T-helper 2 cell treated with Interferon-gamma antibody and Interleukin-4, amounts not matched to agents 5 μg/mL and 100 μg/mL, for 36 hours (primary cell): ENCODE results near the gene VTI1A.
"Not testable (repeated sequence)": the region's sequence is repeated elsewhere in the genome, so short reads cannot be mapped to it uniquely, and the experiment has no call there.

Experiments used
- DNase-seq: peaks from one replicate; pipeline ENCODE4 v3.0.0; 2021; ENCODE audit warnings: low spot score
- H3K27ac Mint-ChIP-seq: one replicate; pipeline ENCODE4 v1.8.0; 2021; ENCODE audit warnings: mild to moderate bottlenecking, mixed read lengths
- H3K27me3 Mint-ChIP-seq: one replicate; pipeline ENCODE4 v1.8.0; 2021; ENCODE audit warnings: low read depth, mixed read lengths
- H3K36me3 Mint-ChIP-seq: one replicate; pipeline ENCODE4 v1.8.0; 2021; ENCODE audit warnings: low read depth, mixed read lengths
- H3K4me1 Mint-ChIP-seq: one replicate; pipeline ENCODE4 v1.8.0; 2021; ENCODE audit warnings: low read depth, mixed read lengths
- H3K4me3 Mint-ChIP-seq: one replicate; pipeline ENCODE4 v1.8.0; 2022; ENCODE audit warnings: mild to moderate bottlenecking, moderate library complexity, mixed read lengths
- H3K9me3 Mint-ChIP-seq: one replicate; pipeline ENCODE4 v1.8.0; 2021; ENCODE audit warnings: mixed read lengths

The VTI1A gene

GRCh38 chr10:112851181-112851580, 404.2 kb downstream of the VTI1A start:
- H3K36me3 Mint-ChIP-seq = no peaks in the 10 kb centered on the region
- DNase-seq = no peak
- H3K27me3 Mint-ChIP-seq = no peaks in the 10 kb centered on the region
- H3K9me3 Mint-ChIP-seq = peaks cover 22% of the 10 kb centered on the region
- H3K4me1 Mint-ChIP-seq = no peaks in the 10 kb centered on the region
- no peak overlapping the region for H3K4me3 Mint-ChIP-seq
- no peak overlapping the region for H3K27ac Mint-ChIP-seq

GRCh38 chr10:112851588-112852211, 404.7 kb downstream of the VTI1A start:
- Mint-ChIP-seq H3K4me3 (no peak overlapping the region), H3K27me3 (no peaks in the 10 kb centered on the region), H3K36me3 (no peaks in the 10 kb centered on the region), H3K4me1 (no peaks in the 10 kb centered on the region), H3K9me3 (peaks cover 21% of the 10 kb centered on the region), H3K27ac (no peak overlapping the region)
- no peak for DNase-seq

GRCh38 chr10:112852306-112852705, 405.3 kb downstream of the VTI1A start:
- Mint-ChIP-seq H3K4me3 (no peak overlapping the region), H3K4me1 (no peaks in the 10 kb centered on the region)
- DNase-seq = no peak

DNA sequence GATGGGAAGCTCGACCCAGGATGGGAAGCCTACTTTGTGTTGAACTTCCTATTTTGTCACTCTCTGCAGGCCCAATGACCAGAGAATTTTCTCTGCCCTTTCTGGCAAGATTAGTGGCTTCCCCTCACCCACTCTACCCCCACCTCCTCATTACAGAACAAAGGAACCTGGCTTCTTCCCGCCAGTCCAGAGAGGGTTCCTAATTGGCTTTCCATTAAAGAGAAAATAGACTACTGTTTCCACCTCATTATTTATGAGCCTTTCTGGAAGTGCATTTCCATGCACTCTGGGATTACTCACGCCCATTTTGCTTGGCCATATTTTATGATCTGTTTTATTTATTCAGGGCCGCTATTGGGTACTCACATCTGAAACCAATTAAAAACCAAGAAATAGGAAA, 408.1 kb downstream of the VTI1A start:
- Mint-ChIP-seq H3K27ac (no peak overlapping the region), H3K4me3 (no peak overlapping the region), H3K4me1 (no peaks in the 10 kb centered on the region), H3K36me3 (no peaks in the 10 kb centered on the region), H3K27me3 (no peaks in the 10 kb centered on the region), H3K9me3 (peaks cover 4% of the 10 kb centered on the region)
- no peak for DNase-seq

More at GRCh38 chr10:112852306-112852705, 405.3 kb downstream of the VTI1A start:
- Mint-ChIP-seq H3K27ac (no peak overlapping the region), H3K9me3 (peaks cover 17% of the 10 kb centered on the region), H3K36me3 (no peaks in the 10 kb centered on the region), H3K27me3 (no peaks in the 10 kb centered on the region)

- Mint-ChIP-seq H3K27ac (no peak overlapping the region), H3K4me1 (no peaks in the 10 kb centered on the region), H3K4me3 (no peak overlapping the region)
Measured at GRCh38 chr10:112857493-112857892, 410.5 kb downstream of the VTI1A start.

GRCh38 chr10:112858986-112859651, 412.1 kb downstream of the VTI1A start:
- H3K36me3 Mint-ChIP-seq = no peaks in the 10 kb centered on the region
- no peaks in the 10 kb centered on the region for H3K27me3 Mint-ChIP-seq
- DNase-seq = no peak
- H3K27ac Mint-ChIP-seq = no peak overlapping the region
- no peak overlapping the region for H3K4me3 Mint-ChIP-seq
- H3K4me1 Mint-ChIP-seq = no peaks in the 10 kb centered on the region
- peaks cover 4% of the 10 kb centered on the region for H3K9me3 Mint-ChIP-seq

More at GRCh38 chr10:112857493-112857892, 410.5 kb downstream of the VTI1A start:
- Mint-ChIP-seq H3K9me3 (peaks cover 4% of the 10 kb centered on the region), H3K27me3 (no peaks in the 10 kb centered on the region), H3K36me3 (no peaks in the 10 kb centered on the region)
- DNase-seq = no peak

DNA sequence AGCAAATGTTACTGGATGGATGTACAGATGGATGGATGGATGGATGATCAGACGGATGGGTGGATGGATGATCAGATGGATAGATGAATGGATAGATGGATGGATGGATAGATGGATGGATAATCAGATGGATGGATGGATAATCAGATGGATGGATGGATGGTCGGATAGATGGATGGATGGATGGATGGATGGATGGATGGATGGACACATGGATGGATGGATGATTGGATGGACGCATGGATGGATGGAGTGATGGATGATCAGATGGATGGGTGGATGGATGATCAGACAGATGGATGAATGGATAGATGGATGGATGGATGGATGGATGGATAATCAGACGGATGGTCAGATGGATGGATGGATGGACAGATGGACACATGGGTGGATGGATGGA, 412.8 kb downstream of the VTI1A start:
- H3K36me3 Mint-ChIP-seq = no peaks in the 10 kb centered on the region
- no peaks in the 10 kb centered on the region for H3K4me1 Mint-ChIP-seq
- DNase-seq = no peak
- H3K27ac Mint-ChIP-seq = no peak overlapping the region
- H3K4me3 Mint-ChIP-seq = no peak overlapping the region
- H3K9me3 Mint-ChIP-seq = peaks cover 4% of the 10 kb centered on the region
- no peaks in the 10 kb centered on the region for H3K27me3 Mint-ChIP-seq

- not testable (repeated sequence) for H3K9me3 Mint-ChIP-seq, H3K27me3 Mint-ChIP-seq, H3K27ac Mint-ChIP-seq, H3K4me1 Mint-ChIP-seq, H3K36me3 Mint-ChIP-seq, DNase-seq, H3K4me3 Mint-ChIP-seq
Measured at GRCh38 chr10:112863461-112863860, 416.4 kb downstream of the VTI1A start.
